GM15510 (cell line): ENCODE measurements around the gene SOX6.

Source experiments
- POLR2A ChIP-seq: IDR thresholded peaks from 3 replicates; pipeline ENCODE4 v1.6.1; 2011; ENCODE audit warnings: borderline replicate concordance; ENCODE audit not compliant: insufficient read length; ENCODE audit errors: extremely low read depth

The SOX6 gene

GRCh38 chr11:15967166-15967565, 389.2 kb downstream of the SOX6 start:
- TF ChIP-seq POLR2A: no peak

- TF ChIP-seq POLR2A: no peak
Measured at GRCh38 chr11:15965562-15966250, 390.6 kb downstream of the SOX6 start.

GRCh38 chr11:15963266-15963665, 393.1 kb downstream of the SOX6 start:
- TF ChIP-seq POLR2A: no peak

GRCh38 chr11:15958910-15959309, 397.4 kb downstream of the SOX6 start:
- no peak for TF ChIP-seq POLR2A

- TF ChIP-seq POLR2A: no peak
Measured at GRCh38 chr11:15957234-15957633, 399.1 kb downstream of the SOX6 start.

GRCh38 chr11:15956302-15956701, 400.0 kb downstream of the SOX6 start:
- no peak for TF ChIP-seq POLR2A

- no peak for TF ChIP-seq POLR2A
Measured at GRCh38 chr11:15955595-15955994, 400.8 kb downstream of the SOX6 start.

GRCh38 chr11:15947681-15948648, 408.4 kb downstream of the SOX6 start:
- no peak for TF ChIP-seq POLR2A

- no peak for TF ChIP-seq POLR2A
Measured at GRCh38 chr11:15945726-15946125, 410.6 kb downstream of the SOX6 start.

- no peak for TF ChIP-seq POLR2A
Measured at GRCh38 chr11:15944460-15944859, 411.9 kb downstream of the SOX6 start.

- no peak for TF ChIP-seq POLR2A
Measured at GRCh38 chr11:15943418-15944197, 412.7 kb downstream of the SOX6 start.

GRCh38 chr11:15942936-15943335, 413.4 kb downstream of the SOX6 start:
- no peak for TF ChIP-seq POLR2A

- TF ChIP-seq POLR2A: no peak
Measured at GRCh38 chr11:15942126-15942525, 414.2 kb downstream of the SOX6 start.

- TF ChIP-seq POLR2A: no peak
Measured at GRCh38 chr11:15941206-15941770, 415.1 kb downstream of the SOX6 start.
